H9 (cell line): ENCODE data around the gene KCMF1. TPM values are rescaled to one million over a fixed set of nuclear protein-coding genes. Genes with fewer than 3 reads are reported as not detected.

Experiments used
- DNase-seq: peaks from one replicate; pipeline ENCODE4 v3.0.0-alpha.2; 2017
- H2AFZ ChIP-seq: one replicate; pipeline ENCODE4 v1.6.1; 2013; ENCODE audit warnings: mild to moderate bottlenecking, low read length, control low read depth, moderate library complexity
- H2AK5ac ChIP-seq: 2 replicates; pipeline ENCODE4 v1.6.1; 2013; ENCODE audit warnings: low read length, control low read depth, mixed read lengths; ENCODE audit not compliant: insufficient read length
- H2BK120ac ChIP-seq: one replicate; pipeline ENCODE4 v1.6.1; 2013; ENCODE audit warnings: low read depth, mild to moderate bottlenecking, low read length, control low read depth, inconsistent platforms; ENCODE audit not compliant: poor library complexity, severe bottlenecking
- H2BK12ac ChIP-seq: 2 replicates; pipeline ENCODE4 v1.6.1; 2013; ENCODE audit warnings: low read length, control low read depth, mixed read lengths, low read depth; ENCODE audit not compliant: insufficient read length
- H2BK15ac ChIP-seq: 2 replicates; pipeline ENCODE4 v1.6.1; 2013; ENCODE audit warnings: low read depth, low read length, control low read depth
- H2BK20ac ChIP-seq: one replicate; pipeline ENCODE4 v1.6.1; 2013; ENCODE audit warnings: low read depth, mild to moderate bottlenecking, low read length, control low read depth, inconsistent platforms; ENCODE audit not compliant: poor library complexity, severe bottlenecking
- H2BK5ac ChIP-seq: 2 replicates; pipeline ENCODE4 v1.6.1; 2013; ENCODE audit warnings: low read length, control low read depth, mixed read lengths; ENCODE audit not compliant: insufficient read length
- H3K14ac ChIP-seq: 2 replicates; pipeline ENCODE4 v1.6.1; 2013; ENCODE audit warnings: low read length, control low read depth; ENCODE audit not compliant: insufficient read depth
- H3K18ac ChIP-seq: 2 replicates; pipeline ENCODE4 v1.6.1; 2013; ENCODE audit warnings: low read depth, mild to moderate bottlenecking, mixed read lengths, low read length, control low read depth; ENCODE audit not compliant: insufficient read length
- H3K23ac ChIP-seq: 2 replicates; pipeline ENCODE4 v1.6.1; 2013; ENCODE audit warnings: low read length, control low read depth, mixed read lengths, low read depth; ENCODE audit not compliant: insufficient read length
- H3K23me2 ChIP-seq: 2 replicates; pipeline ENCODE4 v1.6.1; 2013; ENCODE audit warnings: low read depth, mild to moderate bottlenecking, mixed read lengths, low read length, control low read depth; ENCODE audit not compliant: insufficient read length, poor library complexity, severe bottlenecking
- H3K27ac ChIP-seq: 2 replicates; pipeline ENCODE4 v1.5.1; 2013; ENCODE audit warnings: low read length, control low read depth, mixed read lengths, low read depth; ENCODE audit not compliant: insufficient read length
- H3K27me3 ChIP-seq: 2 replicates; pipeline ENCODE4 v1.6.1; 2013; ENCODE audit warnings: low read length, control low read depth, inconsistent platforms; ENCODE audit not compliant: insufficient read depth
- H3K4ac ChIP-seq: 2 replicates; pipeline ENCODE4 v1.6.1; 2013; ENCODE audit warnings: low read depth, mild to moderate bottlenecking, control low read depth, inconsistent platforms, low read length, moderate library complexity
- H3K4me1 ChIP-seq: 2 replicates; pipeline ENCODE4 v1.6.1; 2013; ENCODE audit warnings: low read length, control low read depth, inconsistent platforms; ENCODE audit not compliant: insufficient read depth
- H3K4me2 ChIP-seq: 2 replicates; pipeline ENCODE4 v1.6.1; 2013; ENCODE audit warnings: low read length, control low read depth, mixed read lengths; ENCODE audit not compliant: insufficient read length, insufficient read depth
- H3K56ac ChIP-seq: 2 replicates; pipeline ENCODE4 v1.6.1; 2013; ENCODE audit warnings: low read depth, mild to moderate bottlenecking, mixed read lengths, low read length, control low read depth; ENCODE audit not compliant: insufficient read length
- H3K79me1 ChIP-seq: 2 replicates; pipeline ENCODE4 v1.6.1; 2013; ENCODE audit warnings: low read depth, mild to moderate bottlenecking, moderate library complexity, low read length, control low read depth, inconsistent platforms; ENCODE audit not compliant: insufficient read depth, poor library complexity, severe bottlenecking
- H3K79me2 ChIP-seq: 2 replicates; pipeline ENCODE4 v1.6.1; 2013; ENCODE audit warnings: low read length, control low read depth, inconsistent platforms; ENCODE audit not compliant: insufficient read depth
- H3K9ac ChIP-seq: 2 replicates; pipeline ENCODE4 v1.6.1; 2013; ENCODE audit warnings: low read length, control low read depth, mixed read lengths; ENCODE audit not compliant: insufficient read length; ENCODE audit errors: extremely low read depth
- H3K9me3 ChIP-seq: one replicate; pipeline ENCODE4 v1.6.1; 2013; ENCODE audit warnings: low read depth, low read length, inconsistent platforms; ENCODE audit not compliant: control insufficient read depth
- H3T11ph ChIP-seq: one replicate; pipeline ENCODE4 v1.6.1; 2013; ENCODE audit warnings: mild to moderate bottlenecking, low read length, control low read depth, inconsistent platforms
- H4K20me1 ChIP-seq: one replicate; pipeline ENCODE4 v1.6.1; 2013; ENCODE audit not compliant: control insufficient read depth, insufficient read length, insufficient read depth
- H4K5ac ChIP-seq: 2 replicates; pipeline ENCODE4 v1.6.1; 2013; ENCODE audit warnings: low read depth, mild to moderate bottlenecking, mixed read lengths, low read length, control low read depth; ENCODE audit not compliant: insufficient read length
- H4K8ac ChIP-seq: replicated peaks from 2 replicates; pipeline ENCODE4 v1.6.1; 2013; ENCODE audit warnings: low read length, control low read depth, mixed read lengths, low read depth; ENCODE audit not compliant: insufficient read length
- H4K91ac ChIP-seq: 2 replicates; pipeline ENCODE4 v1.6.1; 2013; ENCODE audit warnings: low read depth, mild to moderate bottlenecking, moderate library complexity, mixed read lengths, low read length, control low read depth; ENCODE audit not compliant: insufficient read length
- H3K27ac Mint-ChIP-seq, 3 experiments: 2 replicates in 2 of 3; 3 replicates in 1 of 3; pipeline ENCODE4 v1.8.0; 2020 to 2021; ENCODE audit warnings: mixed read lengths in 3 of 3, mild to moderate bottlenecking in 1 of 3, moderate library complexity in 1 of 3
- H3K27me3 Mint-ChIP-seq: 2 replicates; pipeline ENCODE4 v1.8.0; 2021; ENCODE audit warnings: low read depth, mild to moderate bottlenecking, moderate library complexity, mixed read lengths
- H3K36me3 Mint-ChIP-seq, 3 experiments: 2 replicates in 2 of 3; 3 replicates in 1 of 3; pipeline ENCODE4 v1.8.0; 2020 to 2021; ENCODE audit warnings: low read depth in 3 of 3, mixed read lengths in 3 of 3; ENCODE audit not compliant: insufficient read depth in 1 of 3
- H3K4me1 Mint-ChIP-seq, 2 experiments: 2 replicates each; pipeline ENCODE4 v1.8.0; 2020; ENCODE audit warnings: mixed read lengths in 2 of 2
- H3K4me3 Mint-ChIP-seq, 2 experiments: 2 replicates in 1 of 2; 3 replicates in 1 of 2; pipeline ENCODE4 v1.8.0; 2020 to 2021; ENCODE audit warnings: mild to moderate bottlenecking in 2 of 2, mixed read lengths in 2 of 2, moderate library complexity in 1 of 2
- H3K9me3 Mint-ChIP-seq, 2 experiments: 2 replicates in 1 of 2; 3 replicates in 1 of 2; pipeline ENCODE4 v1.8.0; 2020; ENCODE audit warnings: mild to moderate bottlenecking in 2 of 2, mixed read lengths in 2 of 2, moderate library complexity in 1 of 2
- WGBS: extraction: QIAGEN DNeasy Blood & Tissue Kit; methylation state at CpG from one replicate; pipeline ENCODE4 v1.1.7; 2013; ENCODE audit warnings: missing lambda C conversion rate, low lambda C conversion rate, mixed read lengths; ENCODE audit not compliant: insufficient read length; ENCODE audit errors: extremely low coverage; 5-methylcytosine and 5-hydroxymethylcytosine counted together
- total RNA-seq: library from RNA; stranded (reverse); gene quantifications from 2 replicates; pipeline ENCODE4 v1.2.1, GENCODE V29; 2021
- TF ChIP-seq, protein P1 (sequence below): fragments of 200-600 bp; sonication (generic); conservative IDR thresholded peaks from 3 replicates; pipeline ENCODE4 v1.8.0; 2021; ENCODE audit warnings: antibody characterized with exemption, mild to moderate bottlenecking

Gene KCMF1
- total RNA-seq, 1 experiment from 2014 or later = 113 TPM

DNA sequence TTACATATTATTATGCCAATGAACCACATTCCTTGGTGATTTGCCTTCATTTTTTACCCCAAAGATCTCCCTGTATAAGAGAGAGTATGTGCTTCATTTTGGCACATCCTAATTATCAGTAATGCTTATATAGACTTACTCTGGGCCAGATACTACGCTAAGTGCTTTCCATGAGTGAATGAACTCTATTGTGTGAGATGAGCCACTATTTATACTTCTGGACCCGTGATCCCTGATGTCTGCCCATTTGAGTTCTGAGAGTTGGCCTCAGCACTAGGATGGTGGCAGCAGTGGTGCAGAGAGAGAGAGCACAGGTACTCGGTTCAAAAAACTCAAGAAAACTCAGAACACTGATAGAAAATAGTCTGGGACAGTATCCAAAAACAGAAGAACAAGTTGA lies 17.4 kb upstream of the KCMF1 start:
- Histone ChIP-seq H2BK120ac (no peak overlapping the region), H4K8ac (no peak overlapping the region), H3K9me3 (no peaks in the 10 kb centered on the region), H4K91ac (no peak overlapping the region), H3K4me2 (no peak overlapping the region), H3K27ac (no peak overlapping the region), H3K79me2 (no peaks in the 10 kb centered on the region), H3K23me2 (no peaks in the 10 kb centered on the region), H3K56ac (no peak overlapping the region), H2AK5ac (no peak overlapping the region), H3K23ac (no peak overlapping the region), H2AFZ (no peak overlapping the region), H3K14ac (no peak overlapping the region), H3K18ac (no peak overlapping the region), H2BK12ac (no peak overlapping the region), H3K27me3 (no peaks in the 10 kb centered on the region), H4K20me1 (no peaks in the 10 kb centered on the region), H2BK15ac (no peak overlapping the region), H3K9ac (no peak overlapping the region), H2BK20ac (no peak overlapping the region), H3T11ph (no peak overlapping the region), H3K79me1 (no peaks in the 10 kb centered on the region), H4K5ac (no peak overlapping the region), H3K4me1 (peaks cover 13% of the 10 kb centered on the region; the same call in 1 of the 2 replicates), H2BK5ac (no peak overlapping the region), H3K4ac (no peak overlapping the region)
- Mint-ChIP-seq H3K4me1 (peaks cover 31 to 34% of the 10 kb centered on the region in 2 experiments), H3K4me3 (no peak overlapping the region), H3K9me3 (no peaks in the 10 kb centered on the region), H3K36me3 (no peaks in the 10 kb centered on the region; a peak in 1 of 7 replicates), H3K27ac (peak overlapping the region; percentile 47 to 73 (median 59); a peak in 5 of 7 replicates), H3K27me3 (peaks cover 2% of the 10 kb centered on the region)
- TF ChIP-seq, protein P1, sequence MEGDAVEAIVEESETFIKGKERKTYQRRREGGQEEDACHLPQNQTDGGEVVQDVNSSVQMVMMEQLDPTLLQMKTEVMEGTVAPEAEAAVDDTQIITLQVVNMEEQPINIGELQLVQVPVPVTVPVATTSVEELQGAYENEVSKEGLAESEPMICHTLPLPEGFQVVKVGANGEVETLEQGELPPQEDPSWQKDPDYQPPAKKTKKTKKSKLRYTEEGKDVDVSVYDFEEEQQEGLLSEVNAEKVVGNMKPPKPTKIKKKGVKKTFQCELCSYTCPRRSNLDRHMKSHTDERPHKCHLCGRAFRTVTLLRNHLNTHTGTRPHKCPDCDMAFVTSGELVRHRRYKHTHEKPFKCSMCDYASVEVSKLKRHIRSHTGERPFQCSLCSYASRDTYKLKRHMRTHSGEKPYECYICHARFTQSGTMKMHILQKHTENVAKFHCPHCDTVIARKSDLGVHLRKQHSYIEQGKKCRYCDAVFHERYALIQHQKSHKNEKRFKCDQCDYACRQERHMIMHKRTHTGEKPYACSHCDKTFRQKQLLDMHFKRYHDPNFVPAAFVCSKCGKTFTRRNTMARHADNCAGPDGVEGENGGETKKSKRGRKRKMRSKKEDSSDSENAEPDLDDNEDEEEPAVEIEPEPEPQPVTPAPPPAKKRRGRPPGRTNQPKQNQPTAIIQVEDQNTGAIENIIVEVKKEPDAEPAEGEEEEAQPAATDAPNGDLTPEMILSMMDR = no peak
- no CpG with 5 or more reads among the region's 3 CpGs for WGBS
- no peak for DNase-seq
